Measurements from ENCODE around the gene RPS27.

RPS27 gene

GRCh38 chr1:153944827-153945117 is 45.8 kb upstream of the RPS27 start:
- Histone ChIP-seq H3K9ac (no peak overlapping the region), H3K4me2 (ENCODE audit: low read length) (peak overlapping the region; percentile 14), H3K9me3 (ENCODE audit: control insufficient read depth, low read length) (no peaks in the 10 kb centered on the region), H3K79me2 (no peaks in the 10 kb centered on the region), H3K36me3 (ENCODE audit: control insufficient read depth, insufficient read depth, low read length) (no peaks in the 10 kb centered on the region), H3K4me3 (ENCODE audit: low read depth, low read length) (peak overlapping the region; percentile 78), H3K4me1 (no peaks in the 10 kb centered on the region), H2AFZ (no peak overlapping the region), H3K27me3 (ENCODE audit: control insufficient read depth, insufficient read depth, low read length) (no peaks in the 10 kb centered on the region), H3K27ac (peak overlapping the region; percentile 80)
- TF ChIP-seq CTCF (IDR thresholded peaks at IDR 0.05) = no peak

- Histone ChIP-seq H3K27me3 (ENCODE audit: control insufficient read depth, insufficient read depth, low read length) (no peaks in the 10 kb centered on the region), H3K9ac (no peak overlapping the region), H3K4me2 (ENCODE audit: low read length) (peak overlapping the region; percentile 87), H2AFZ (peak overlapping the region; percentile 61), H3K79me2 (no peaks in the 10 kb centered on the region), H3K4me1 (no peaks in the 10 kb centered on the region), H3K4me3 (ENCODE audit: low read depth, low read length) (peak overlapping the region; percentile 78), H3K36me3 (ENCODE audit: control insufficient read depth, insufficient read depth, low read length) (no peaks in the 10 kb centered on the region), H3K9me3 (ENCODE audit: control insufficient read depth, low read length) (no peaks in the 10 kb centered on the region), H3K27ac (peak overlapping the region; percentile 80)
- TF ChIP-seq CTCF (IDR thresholded peaks at IDR 0.05) = no peak
Observed at GRCh38 chr1:153945131-153945794, 45.3 kb upstream of the RPS27 start.

GRCh38 chr1:153945795-153946621 is 44.6 kb upstream of the RPS27 start:
- H3K9me3 ChIP-seq (ENCODE audit: control insufficient read depth, low read length) = no peaks in the 10 kb centered on the region
- H3K79me2 ChIP-seq = no peaks in the 10 kb centered on the region
- H3K27ac ChIP-seq = peak overlapping the region; percentile 80
- H3K4me1 ChIP-seq = no peaks in the 10 kb centered on the region
- peak overlapping the region; percentile 78 for H3K4me3 ChIP-seq (ENCODE audit: low read depth, low read length)
- TF ChIP-seq CTCF (IDR thresholded peaks at IDR 0.05) = no peak
- peak overlapping the region; percentile 87 for H3K4me2 ChIP-seq (ENCODE audit: low read length)
- H2AFZ ChIP-seq = peak overlapping the region; percentile 61
- no peak overlapping the region for H3K9ac ChIP-seq
- H3K27me3 ChIP-seq (ENCODE audit: control insufficient read depth, insufficient read depth, low read length) = no peaks in the 10 kb centered on the region
- no peaks in the 10 kb centered on the region for H3K36me3 ChIP-seq (ENCODE audit: control insufficient read depth, insufficient read depth, low read length)

GRCh38 chr1:153946622-153947241 is 43.8 kb upstream of the RPS27 start, which contains the start of gene DENND4B:
Gene DENND4B, minus strand, starts transcription at chr1:153946718. Its CDS starts 2,344 bp downstream, at chr1:153944374.
- H3K79me2 ChIP-seq = no peaks in the 10 kb centered on the region
- H3K9ac ChIP-seq = no peak within 1 kb of the TSS
- no peaks in the 10 kb centered on the region for H3K4me1 ChIP-seq
- H2AFZ ChIP-seq = peak within 1 kb of the TSS; percentile 61
- no peaks in the 10 kb centered on the region for H3K36me3 ChIP-seq (ENCODE audit: control insufficient read depth, insufficient read depth, low read length)
- peak; percentile 89 for TF ChIP-seq CTCF (IDR thresholded peaks at IDR 0.05)
- H3K4me3 ChIP-seq (ENCODE audit: low read depth, low read length) = peak within 1 kb of the TSS; percentile 78
- H3K27ac ChIP-seq = peak within 1 kb of the TSS; percentile 80
- H3K4me2 ChIP-seq (ENCODE audit: low read length) = peak within 1 kb of the TSS; percentile 87
- H3K27me3 ChIP-seq (ENCODE audit: control insufficient read depth, insufficient read depth, low read length) = no peaks in the 10 kb centered on the region
- no peaks in the 10 kb centered on the region for H3K9me3 ChIP-seq (ENCODE audit: control insufficient read depth, low read length)
